Measurements from ENCODE around the gene PRR29. TPM values are rescaled to one million over a fixed set of nuclear protein-coding genes. Genes with fewer than 3 reads are reported as not detected.

Gene PRR29
- total RNA-seq, 1 donor from 2014 or later, result 0.08 TPM

- peaks cover 2% of the 10 kb centered on the region for H3K36me3 ChIP-seq (ENCODE audit: control insufficient read depth, insufficient read depth, low read length)
- no peak overlapping the region for H3K4me3 ChIP-seq (ENCODE audit: low read depth, low read length)
- no peak for DNase-seq (ENCODE audit: low read depth)
- H3K27me3 ChIP-seq (ENCODE audit: control insufficient read depth, insufficient read depth, low read length), result no peaks in the 10 kb centered on the region
- TF ChIP-seq, protein P1, sequence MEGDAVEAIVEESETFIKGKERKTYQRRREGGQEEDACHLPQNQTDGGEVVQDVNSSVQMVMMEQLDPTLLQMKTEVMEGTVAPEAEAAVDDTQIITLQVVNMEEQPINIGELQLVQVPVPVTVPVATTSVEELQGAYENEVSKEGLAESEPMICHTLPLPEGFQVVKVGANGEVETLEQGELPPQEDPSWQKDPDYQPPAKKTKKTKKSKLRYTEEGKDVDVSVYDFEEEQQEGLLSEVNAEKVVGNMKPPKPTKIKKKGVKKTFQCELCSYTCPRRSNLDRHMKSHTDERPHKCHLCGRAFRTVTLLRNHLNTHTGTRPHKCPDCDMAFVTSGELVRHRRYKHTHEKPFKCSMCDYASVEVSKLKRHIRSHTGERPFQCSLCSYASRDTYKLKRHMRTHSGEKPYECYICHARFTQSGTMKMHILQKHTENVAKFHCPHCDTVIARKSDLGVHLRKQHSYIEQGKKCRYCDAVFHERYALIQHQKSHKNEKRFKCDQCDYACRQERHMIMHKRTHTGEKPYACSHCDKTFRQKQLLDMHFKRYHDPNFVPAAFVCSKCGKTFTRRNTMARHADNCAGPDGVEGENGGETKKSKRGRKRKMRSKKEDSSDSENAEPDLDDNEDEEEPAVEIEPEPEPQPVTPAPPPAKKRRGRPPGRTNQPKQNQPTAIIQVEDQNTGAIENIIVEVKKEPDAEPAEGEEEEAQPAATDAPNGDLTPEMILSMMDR (IDR thresholded peaks at IDR 0.05; ENCODE audit: insufficient read depth, low read length, poor library complexity, severe bottlenecking), result no peak
Observed at GRCh38 chr17:64045176-64045575, 47.0 kb downstream of the PRR29 start.

GRCh38 chr17:64048805-64049204 is 50.7 kb downstream of the PRR29 start:
- DNase-seq (ENCODE audit: low read depth), result no peak
- no peaks in the 10 kb centered on the region for H3K27me3 ChIP-seq (ENCODE audit: control insufficient read depth, insufficient read depth, low read length)
- H3K36me3 ChIP-seq (ENCODE audit: control insufficient read depth, insufficient read depth, low read length), result no peaks in the 10 kb centered on the region
- TF ChIP-seq, protein P1 (IDR thresholded peaks at IDR 0.05; ENCODE audit: insufficient read depth, low read length, poor library complexity, severe bottlenecking), result no peak
- no peak overlapping the region for H3K4me3 ChIP-seq (ENCODE audit: low read depth, low read length)

DNA sequence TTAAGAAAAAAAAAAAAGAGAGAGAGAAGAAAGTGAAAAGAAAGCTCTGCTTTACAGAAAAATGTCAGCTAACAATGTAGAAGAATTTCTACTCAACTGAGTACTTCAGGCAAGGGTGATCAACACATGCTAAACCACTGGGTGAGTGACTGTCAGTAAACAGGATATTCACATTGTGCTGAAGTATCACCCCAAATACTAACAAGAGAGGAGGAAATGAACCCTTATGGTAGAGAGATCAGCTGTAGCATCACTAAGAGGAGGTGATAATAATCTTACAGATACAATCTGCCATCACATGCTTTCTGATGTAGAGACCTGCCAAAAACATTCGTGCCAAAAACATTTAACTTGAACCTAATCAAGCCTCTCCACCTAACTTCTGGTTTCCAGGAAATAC is 53.0 kb downstream of the PRR29 start:
- DNase-seq (ENCODE audit: low read depth), result no peak
- Histone ChIP-seq H3K4me3 (ENCODE audit: low read depth, low read length) (no peak overlapping the region), H3K27me3 (ENCODE audit: control insufficient read depth, insufficient read depth, low read length) (no peaks in the 10 kb centered on the region), H3K36me3 (ENCODE audit: control insufficient read depth, insufficient read depth, low read length) (no peaks in the 10 kb centered on the region)
- TF ChIP-seq, protein P1 (IDR thresholded peaks at IDR 0.05; ENCODE audit: insufficient read depth, low read length, poor library complexity, severe bottlenecking), result no peak

- DNase-seq (ENCODE audit: low read depth), result no peak
- Histone ChIP-seq H3K27me3 (ENCODE audit: control insufficient read depth, insufficient read depth, low read length) (no peaks in the 10 kb centered on the region), H3K4me3 (ENCODE audit: low read depth, low read length) (no peak overlapping the region), H3K36me3 (ENCODE audit: control insufficient read depth, insufficient read depth, low read length) (peaks cover 1% of the 10 kb centered on the region)
- TF ChIP-seq, protein P1 (IDR thresholded peaks at IDR 0.05; ENCODE audit: insufficient read depth, low read length, poor library complexity, severe bottlenecking), result no peak
Observed at GRCh38 chr17:64053101-64053500, 55.0 kb downstream of the PRR29 start.

Other genes starting within 250 kb of the PRR29 start
- 39.3 and 49.3 TPM in 2 replicates for gene CCDC47, start 224.8 kb upstream of the PRR29 start, total RNA-seq
- gene DDX42, start 224.2 kb upstream of the PRR29 start, total RNA-seq, result 55.1 and 55.7 TPM in 2 replicates
- 64.8 and 77.6 TPM in 2 replicates for gene PSMC5, start 170.9 kb upstream of the PRR29 start, total RNA-seq
- 52.1 and 54.5 TPM in 2 replicates for gene FTSJ3, start 170.7 kb upstream of the PRR29 start, total RNA-seq
- gene SMARCD2, start 155.7 kb upstream of the PRR29 start, total RNA-seq, result 78.7 and 107 TPM in 2 replicates
- not detected in 2 replicates for gene CSH2, start 124.7 kb upstream of the PRR29 start, total RNA-seq
- gene GH2, start 116.4 kb upstream of the PRR29 start, total RNA-seq, result not detected in 2 replicates
- not detected in 2 replicates for gene CSH1, start 101.8 kb upstream of the PRR29 start, total RNA-seq
- not detected in 2 replicates for gene CSHL1, start 87.1 kb upstream of the PRR29 start, total RNA-seq
- not detected in 2 replicates for gene GH1, start 79.5 kb upstream of the PRR29 start, total RNA-seq
- 0.14 TPM in 1 of 2 replicates, not detected in the other for gene CD79B, start 66.0 kb upstream of the PRR29 start, total RNA-seq
- 0.07 and 0.33 TPM in 2 replicates for gene SCN4A, start 25.4 kb upstream of the PRR29 start, total RNA-seq
- gene ICAM2, start 22.3 kb downstream of the PRR29 start, total RNA-seq, result 11.5 and 12.9 TPM in 2 replicates
- 19.6 and 28.1 TPM in 2 replicates for gene ERN1, start 131.8 kb downstream of the PRR29 start, total RNA-seq

All from kidney epithelial cell (primary cell).